GM18508 (cell line): Measurements from ENCODE around the gene HIPK2.

ENCODE experiments used
- ATAC-seq: cut with Tn5 transposase; IDR thresholded peaks from one replicate; pipeline ENCODE4 v1.9.1; 2021; ENCODE audit warnings: moderate number of reproducible peaks; ENCODE audit not compliant: insufficient read depth, unreplicated experiment

The HIPK2 gene

GRCh38 chr7:139602143-139602722, 175.6 kb downstream of the HIPK2 start:
- ATAC-seq, result no peak

GRCh38 chr7:139601176-139601575, 176.6 kb downstream of the HIPK2 start:
- ATAC-seq, result no peak

GRCh38 chr7:139600306-139600705, 177.5 kb downstream of the HIPK2 start:
- ATAC-seq, result no peak

GRCh38 chr7:139598642-139599041, 179.2 kb downstream of the HIPK2 start:
- no peak for ATAC-seq

- no peak for ATAC-seq
These were observed 180.8 kb downstream of the HIPK2 start for GRCh38 chr7:139597028-139597427.

GRCh38 chr7:139596626-139597025, 181.2 kb downstream of the HIPK2 start:
- ATAC-seq, result no peak

GRCh38 chr7:139595806-139596205, 182.0 kb downstream of the HIPK2 start:
- no peak for ATAC-seq

GRCh38 chr7:139594911-139595476, 182.8 kb downstream of the HIPK2 start:
- ATAC-seq, result no peak

GRCh38 chr7:139594090-139594489, 183.7 kb downstream of the HIPK2 start:
- ATAC-seq, result no peak

- no peak for ATAC-seq
These were observed 184.9 kb downstream of the HIPK2 start for GRCh38 chr7:139592801-139593461.

GRCh38 chr7:139591550-139592195, 186.1 kb downstream of the HIPK2 start:
- ATAC-seq, result no peak

- no peak for ATAC-seq
These were observed 188.3 kb downstream of the HIPK2 start for GRCh38 chr7:139589474-139589873.

- no peak for ATAC-seq
These were observed 189.2 kb downstream of the HIPK2 start for GRCh38 chr7:139588632-139589031.

GRCh38 chr7:139587535-139587934, 190.3 kb downstream of the HIPK2 start:
- no peak for ATAC-seq

GRCh38 chr7:139586286-139586685, 191.5 kb downstream of the HIPK2 start:
- no peak for ATAC-seq

- no peak for ATAC-seq
These were observed 192.8 kb downstream of the HIPK2 start for GRCh38 chr7:139585042-139585441.

- no peak for ATAC-seq
These were observed 193.8 kb downstream of the HIPK2 start for GRCh38 chr7:139583826-139584553.

- no peak for ATAC-seq
These were observed 195.1 kb downstream of the HIPK2 start for GRCh38 chr7:139582671-139583155.

- ATAC-seq, result no peak
These were observed 195.6 kb downstream of the HIPK2 start for GRCh38 chr7:139582130-139582650.

GRCh38 chr7:139580435-139580834, 197.4 kb downstream of the HIPK2 start:
- no peak for ATAC-seq
